ENCODE results near the gene BTAF1.
"Not testable (repeated sequence)": the region's sequence is repeated elsewhere in the genome, so short reads cannot be mapped to it uniquely, and the experiment has no call there.

The BTAF1 gene

GRCh38 chr10:92014620-92015019 lies 91.0 kb downstream of the BTAF1 start:
- Histone ChIP-seq H3K27me3 (ENCODE audit: control insufficient read depth in 1 of 2, insufficient read depth in 1 of 2, low read length in 2 of 2) (no peaks in the 10 kb centered on the region), H3K9ac (ENCODE audit: low read length) (no peak overlapping the region), H2AK5ac (ENCODE audit: low read length, severe bottlenecking) (no peak overlapping the region), H3K9me3 (ENCODE audit: control insufficient read depth, low read length) (no peaks in the 10 kb centered on the region), H3K14ac (ENCODE audit: low read length in 2 of 2) (no peak overlapping the region), H3K4me1 (ENCODE audit: control insufficient read depth, insufficient read depth, low read depth, low read length) (no peaks in the 10 kb centered on the region), H3K36me3 (ENCODE audit: control insufficient read depth in 1 of 2, insufficient read depth in 2 of 2, low read depth in 1 of 2, low read length in 2 of 2) (peaks cover 7 to 76% of the 10 kb centered on the region in 2 experiments), H3K23ac (ENCODE audit: low read length in 2 of 2) (no peak overlapping the region), H4K8ac (ENCODE audit: low read length) (no peak overlapping the region), H3K4me3 (ENCODE audit: insufficient read depth in 1 of 2, low read depth in 1 of 2, low read length in 2 of 2) (no peak overlapping the region), H2BK5ac (ENCODE audit: low read depth, low read length, poor library complexity, severe bottlenecking) (no peak overlapping the region), H2BK12ac (ENCODE audit: low read length in 2 of 2) (no peak overlapping the region), H2AFZ (ENCODE audit: low read depth, low read length) (no peak overlapping the region), H2BK120ac (ENCODE audit: low read depth, low read length) (no peak overlapping the region), H3K79me1 (replicated peaks; ENCODE audit: low read length, poor library complexity, severe bottlenecking) (peaks cover 7% of the 10 kb centered on the region), H3K4me2 (ENCODE audit: low read length, poor library complexity, severe bottlenecking) (no peak overlapping the region), H4K91ac (ENCODE audit: low read length) (no peak overlapping the region), H2BK15ac (ENCODE audit: low read depth, poor library complexity, severe bottlenecking) (no peak overlapping the region), H3K18ac (ENCODE audit: low read depth in 1 of 2, low read length in 2 of 2) (no peak overlapping the region), H3K27ac (ENCODE audit: low read length, poor library complexity, severe bottlenecking) (no peak overlapping the region), H3K4ac (ENCODE audit: low read depth in 1 of 2, low read length in 2 of 2) (no peak overlapping the region)
- no CpG with 5 or more reads among the region's 1 CpG for WGBS
- no peak for DNase-seq

- no peak overlapping the region for H3K4me3 ChIP-seq (ENCODE audit: insufficient read depth in 1 of 2, low read depth in 1 of 2, low read length in 2 of 2)
- H2BK120ac ChIP-seq (ENCODE audit: low read depth, low read length), result no peak overlapping the region
- H3K36me3 ChIP-seq (ENCODE audit: control insufficient read depth in 1 of 2, insufficient read depth in 2 of 2, low read depth in 1 of 2, low read length in 2 of 2), result peaks cover 9 to 91% of the 10 kb centered on the region in 2 experiments
- no peak overlapping the region for H2BK15ac ChIP-seq (ENCODE audit: low read depth, poor library complexity, severe bottlenecking)
- no peak overlapping the region for H3K4ac ChIP-seq (ENCODE audit: low read depth in 1 of 2, low read length in 2 of 2)
- H3K4me1 ChIP-seq (ENCODE audit: control insufficient read depth, insufficient read depth, low read depth, low read length), result no peaks in the 10 kb centered on the region
- H4K8ac ChIP-seq (ENCODE audit: low read length), result no peak overlapping the region
- H3K27me3 ChIP-seq (ENCODE audit: control insufficient read depth in 1 of 2, insufficient read depth in 1 of 2, low read length in 2 of 2), result no peaks in the 10 kb centered on the region
- no peak overlapping the region for H3K23ac ChIP-seq (ENCODE audit: low read length in 2 of 2)
- no peak overlapping the region for H3K18ac ChIP-seq (ENCODE audit: low read depth in 1 of 2, low read length in 2 of 2)
- H4K91ac ChIP-seq (ENCODE audit: low read length), result no peak overlapping the region
- H3K27ac ChIP-seq (ENCODE audit: low read length, poor library complexity, severe bottlenecking), result no peak overlapping the region
- no peak overlapping the region for H3K4me2 ChIP-seq (ENCODE audit: low read length, poor library complexity, severe bottlenecking)
- H2BK5ac ChIP-seq (ENCODE audit: low read depth, low read length, poor library complexity, severe bottlenecking), result no peak overlapping the region
- no peak for DNase-seq
- no peak overlapping the region for H2AFZ ChIP-seq (ENCODE audit: low read depth, low read length)
- H3K79me1 ChIP-seq (replicated peaks; ENCODE audit: low read length, poor library complexity, severe bottlenecking), result peaks cover 1% of the 10 kb centered on the region
- H3K9me3 ChIP-seq (ENCODE audit: control insufficient read depth, low read length), result no peaks in the 10 kb centered on the region
- 100% methylated on average over 1 of the region's 4 CpGs for WGBS
- H3K9ac ChIP-seq (ENCODE audit: low read length), result no peak overlapping the region
- no peak overlapping the region for H2AK5ac ChIP-seq (ENCODE audit: low read length, severe bottlenecking)
- H2BK12ac ChIP-seq (ENCODE audit: low read length in 2 of 2), result no peak overlapping the region
- H3K14ac ChIP-seq (ENCODE audit: low read length in 2 of 2), result no peak overlapping the region
Observed at GRCh38 chr10:92024700-92025099, 101.1 kb downstream of the BTAF1 start.

DNA sequence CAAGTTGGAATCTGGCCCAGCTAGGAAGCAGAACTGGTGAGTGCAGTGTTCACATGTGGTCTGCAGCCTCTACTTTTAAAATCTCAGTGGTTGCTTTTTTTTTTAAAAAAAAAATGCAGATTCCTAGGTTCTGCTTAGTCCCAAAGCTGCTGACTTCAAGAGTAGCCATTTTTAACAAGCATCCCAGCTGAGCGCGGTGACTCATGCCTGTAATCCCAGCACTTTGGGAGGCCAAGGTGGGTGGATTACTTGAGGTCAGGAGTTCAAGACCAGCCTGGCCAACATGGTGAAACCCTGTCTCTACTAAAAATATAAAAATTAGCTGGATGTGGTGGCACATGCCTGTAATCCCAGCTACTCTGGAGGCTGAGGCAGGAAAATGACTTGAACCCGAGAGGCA lies 101.8 kb downstream of the BTAF1 start:
- not testable (repeated sequence) for H3K14ac ChIP-seq (ENCODE audit: low read length in 2 of 2); H3K4me2 ChIP-seq (ENCODE audit: low read length, poor library complexity, severe bottlenecking); H3K27ac ChIP-seq (ENCODE audit: low read length, poor library complexity, severe bottlenecking); H2BK12ac ChIP-seq (ENCODE audit: low read length in 2 of 2); H3K9me3 ChIP-seq (ENCODE audit: control insufficient read depth, low read length); H3K27me3 ChIP-seq (ENCODE audit: control insufficient read depth in 1 of 2, insufficient read depth in 1 of 2, low read length in 2 of 2); H2AFZ ChIP-seq (ENCODE audit: low read depth, low read length); H2AK5ac ChIP-seq (ENCODE audit: low read length, severe bottlenecking); H3K18ac ChIP-seq (ENCODE audit: low read depth in 1 of 2, low read length in 2 of 2); H3K4me3 ChIP-seq (ENCODE audit: insufficient read depth in 1 of 2, low read depth in 1 of 2, low read length in 2 of 2); H3K23ac ChIP-seq (ENCODE audit: low read length in 2 of 2); H4K91ac ChIP-seq (ENCODE audit: low read length); H2BK5ac ChIP-seq (ENCODE audit: low read depth, low read length, poor library complexity, severe bottlenecking); H2BK15ac ChIP-seq (ENCODE audit: low read depth, poor library complexity, severe bottlenecking); H2BK120ac ChIP-seq (ENCODE audit: low read depth, low read length); H4K8ac ChIP-seq (ENCODE audit: low read length); H3K4ac ChIP-seq (ENCODE audit: low read depth in 1 of 2, low read length in 2 of 2); H3K79me1 ChIP-seq (replicated peaks; ENCODE audit: low read length, poor library complexity, severe bottlenecking); H3K9ac ChIP-seq (ENCODE audit: low read length); H3K4me1 ChIP-seq (ENCODE audit: control insufficient read depth, insufficient read depth, low read depth, low read length); DNase-seq
- H3K36me3 ChIP-seq (ENCODE audit: control insufficient read depth in 1 of 2, insufficient read depth in 2 of 2, low read depth in 1 of 2, low read length in 2 of 2), result peaks cover 9 to 91% of the 10 kb centered on the region in 2 experiments
- WGBS, result 100% methylated on average over 1 of the region's 3 CpGs

DNA sequence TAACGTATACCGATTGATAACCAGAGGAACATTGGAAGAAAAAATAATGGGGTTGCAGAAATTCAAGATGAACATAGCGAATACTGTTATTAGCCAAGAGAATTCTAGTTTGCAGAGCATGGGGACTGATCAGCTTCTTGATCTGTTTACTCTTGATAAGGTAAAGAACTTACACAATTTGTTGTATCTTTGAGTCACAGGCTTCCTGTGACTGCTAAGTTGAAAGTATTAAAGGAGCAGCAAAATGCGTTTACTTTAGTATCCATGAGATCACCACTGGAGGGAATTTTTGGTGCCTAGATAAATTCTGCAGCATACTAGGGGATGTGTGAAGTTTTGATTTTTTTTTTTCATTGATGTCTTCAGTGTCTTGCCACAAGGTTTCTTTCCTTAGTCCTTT lies 103.6 kb downstream of the BTAF1 start:
- H3K18ac ChIP-seq (ENCODE audit: low read depth in 1 of 2, low read length in 2 of 2), result no peak overlapping the region
- H3K23ac ChIP-seq (ENCODE audit: low read length in 2 of 2), result no peak overlapping the region
- H3K4me3 ChIP-seq (ENCODE audit: insufficient read depth in 1 of 2, low read depth in 1 of 2, low read length in 2 of 2), result no peak overlapping the region
- WGBS, result 89% methylated on average over 4 of the region's 4 CpGs
- no peak overlapping the region for H3K4ac ChIP-seq (ENCODE audit: low read depth in 1 of 2, low read length in 2 of 2)
- no peak overlapping the region for H2BK12ac ChIP-seq (ENCODE audit: low read length in 2 of 2)
- H2BK15ac ChIP-seq (ENCODE audit: low read depth, poor library complexity, severe bottlenecking), result no peak overlapping the region
- no peak overlapping the region for H2BK120ac ChIP-seq (ENCODE audit: low read depth, low read length)
- H3K14ac ChIP-seq (ENCODE audit: low read length in 2 of 2), result no peak overlapping the region
- no peak overlapping the region for H2BK5ac ChIP-seq (ENCODE audit: low read depth, low read length, poor library complexity, severe bottlenecking)
- H3K9ac ChIP-seq (ENCODE audit: low read length), result no peak overlapping the region
- peak; percentile 20 for DNase-seq
- H4K91ac ChIP-seq (ENCODE audit: low read length), result no peak overlapping the region
- peaks cover 1% of the 10 kb centered on the region for H3K79me1 ChIP-seq (replicated peaks; ENCODE audit: low read length, poor library complexity, severe bottlenecking)
- H3K9me3 ChIP-seq (ENCODE audit: control insufficient read depth, low read length), result no peaks in the 10 kb centered on the region
- H3K4me2 ChIP-seq (ENCODE audit: low read length, poor library complexity, severe bottlenecking), result no peak overlapping the region
- H3K27me3 ChIP-seq (ENCODE audit: control insufficient read depth in 1 of 2, insufficient read depth in 1 of 2, low read length in 2 of 2), result no peaks in the 10 kb centered on the region
- peaks cover 18 to 96% of the 10 kb centered on the region in 2 experiments for H3K36me3 ChIP-seq (ENCODE audit: control insufficient read depth in 1 of 2, insufficient read depth in 2 of 2, low read depth in 1 of 2, low read length in 2 of 2)
- H2AFZ ChIP-seq (ENCODE audit: low read depth, low read length), result no peak overlapping the region
- H2AK5ac ChIP-seq (ENCODE audit: low read length, severe bottlenecking), result no peak overlapping the region
- H4K8ac ChIP-seq (ENCODE audit: low read length), result no peak overlapping the region
- H3K4me1 ChIP-seq (ENCODE audit: control insufficient read depth, insufficient read depth, low read depth, low read length), result no peaks in the 10 kb centered on the region
- no peak overlapping the region for H3K27ac ChIP-seq (ENCODE audit: low read length, poor library complexity, severe bottlenecking)
